ENCODE data around the gene OVCH1.

- TF ChIP-seq, protein P1, sequence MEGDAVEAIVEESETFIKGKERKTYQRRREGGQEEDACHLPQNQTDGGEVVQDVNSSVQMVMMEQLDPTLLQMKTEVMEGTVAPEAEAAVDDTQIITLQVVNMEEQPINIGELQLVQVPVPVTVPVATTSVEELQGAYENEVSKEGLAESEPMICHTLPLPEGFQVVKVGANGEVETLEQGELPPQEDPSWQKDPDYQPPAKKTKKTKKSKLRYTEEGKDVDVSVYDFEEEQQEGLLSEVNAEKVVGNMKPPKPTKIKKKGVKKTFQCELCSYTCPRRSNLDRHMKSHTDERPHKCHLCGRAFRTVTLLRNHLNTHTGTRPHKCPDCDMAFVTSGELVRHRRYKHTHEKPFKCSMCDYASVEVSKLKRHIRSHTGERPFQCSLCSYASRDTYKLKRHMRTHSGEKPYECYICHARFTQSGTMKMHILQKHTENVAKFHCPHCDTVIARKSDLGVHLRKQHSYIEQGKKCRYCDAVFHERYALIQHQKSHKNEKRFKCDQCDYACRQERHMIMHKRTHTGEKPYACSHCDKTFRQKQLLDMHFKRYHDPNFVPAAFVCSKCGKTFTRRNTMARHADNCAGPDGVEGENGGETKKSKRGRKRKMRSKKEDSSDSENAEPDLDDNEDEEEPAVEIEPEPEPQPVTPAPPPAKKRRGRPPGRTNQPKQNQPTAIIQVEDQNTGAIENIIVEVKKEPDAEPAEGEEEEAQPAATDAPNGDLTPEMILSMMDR (IDR thresholded peaks at IDR 0.05 in 2 of 3, conservative IDR thresholded peaks at IDR 0.05 in 1 of 3; ENCODE audit: control insufficient read depth in 2 of 3, extremely low read depth in 1 of 3, insufficient read depth in 1 of 3, low read depth in 3 of 3, low read length in 3 of 3), result no peak
- TF ChIP-seq CEBPB (IDR thresholded peaks at IDR 0.05; ENCODE audit: borderline replicate concordance in 1 of 2, low read depth in 2 of 2, low read length in 2 of 2) (no peak), POLR2A (IDR thresholded peaks at IDR 0.05; ENCODE audit: low read depth, low read length) (no peak), ETV6 (conservative IDR thresholded peaks at IDR 0.05 in 1 of 2, IDR thresholded peaks at IDR 0.05 in 1 of 2; ENCODE audit: borderline replicate concordance in 1 of 2, low read depth in 1 of 2) (no peak), ATF2 (IDR thresholded peaks at IDR 0.05; ENCODE audit: low read length) (no peak), POLR2AphosphoS2 (IDR thresholded peaks at IDR 0.05; ENCODE audit: low read depth, low read length) (no peak), RCOR1 (conservative IDR thresholded peaks at IDR 0.05; ENCODE audit: low read depth, low read length) (no peak), CREB1 (IDR thresholded peaks at IDR 0.05; ENCODE audit: low read depth) (no peak), NFYA (IDR thresholded peaks at IDR 0.05; ENCODE audit: borderline replicate concordance, low read depth, low read length) (no peak)
- TF ChIP-seq, protein P2, sequence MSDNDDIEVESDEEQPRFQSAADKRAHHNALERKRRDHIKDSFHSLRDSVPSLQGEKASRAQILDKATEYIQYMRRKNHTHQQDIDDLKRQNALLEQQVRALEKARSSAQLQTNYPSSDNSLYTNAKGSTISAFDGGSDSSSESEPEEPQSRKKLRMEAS (IDR thresholded peaks at IDR 0.05; ENCODE audit: low read depth, low read length), result no peak
- TF ChIP-seq, protein P3, sequence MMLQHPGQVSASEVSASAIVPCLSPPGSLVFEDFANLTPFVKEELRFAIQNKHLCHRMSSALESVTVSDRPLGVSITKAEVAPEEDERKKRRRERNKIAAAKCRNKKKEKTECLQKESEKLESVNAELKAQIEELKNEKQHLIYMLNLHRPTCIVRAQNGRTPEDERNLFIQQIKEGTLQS (IDR thresholded peaks at IDR 0.05; ENCODE audit: borderline replicate concordance, extremely low read depth, low read depth, low read length), result no peak
Observed at GRCh38 chr12:29426498-29426897, 71.0 kb downstream of the OVCH1 start.

Measured in GM12878 (cell line).